ENCODE data around the gene ACSS3.
"Not testable (repeated sequence)": the region's sequence is repeated elsewhere in the genome, so short reads cannot be mapped to it uniquely, and the experiment has no call there.

The ACSS3 gene

DNA sequence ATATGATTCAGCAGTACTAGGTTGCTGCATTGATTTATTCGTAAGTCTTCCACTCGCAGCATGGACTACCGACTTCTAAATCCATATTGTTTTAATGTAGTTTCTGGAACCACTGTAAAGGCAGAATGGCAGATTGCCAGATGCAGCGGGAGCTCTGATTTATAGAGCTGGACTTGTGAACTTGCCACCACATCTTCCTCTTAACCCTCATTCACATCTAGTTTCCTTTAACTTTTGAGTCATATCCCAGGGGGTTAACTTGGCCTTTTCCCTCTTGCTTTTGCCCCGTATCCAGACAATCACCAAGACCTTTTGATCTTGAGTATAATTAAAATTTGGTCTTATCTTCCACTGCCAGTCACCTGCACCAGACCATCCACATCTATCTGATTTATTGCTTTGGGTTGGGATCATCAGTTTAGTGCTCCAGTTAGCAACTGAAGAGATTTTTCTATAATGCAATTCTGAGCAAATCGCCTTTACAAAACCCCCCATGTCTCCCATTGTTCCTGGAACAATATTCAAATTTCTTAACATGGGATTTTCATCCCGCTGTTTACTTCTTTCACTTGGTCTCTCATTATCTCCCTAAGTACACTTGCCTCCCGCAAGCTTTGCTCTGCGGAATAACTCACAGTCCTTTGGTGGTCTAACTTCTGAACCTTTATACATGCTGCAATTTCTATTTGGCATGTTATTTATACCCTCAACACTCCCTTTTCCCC, 130.5 kb downstream of the ACSS3 start:
- H3K4me1 ChIP-seq (ENCODE audit: control insufficient read depth, low read depth, low read length) = peaks cover 5% of the 10 kb centered on the region
- no peaks in the 10 kb centered on the region for H3K27me3 ChIP-seq (ENCODE audit: insufficient read depth, low read length, poor library complexity)

DNA sequence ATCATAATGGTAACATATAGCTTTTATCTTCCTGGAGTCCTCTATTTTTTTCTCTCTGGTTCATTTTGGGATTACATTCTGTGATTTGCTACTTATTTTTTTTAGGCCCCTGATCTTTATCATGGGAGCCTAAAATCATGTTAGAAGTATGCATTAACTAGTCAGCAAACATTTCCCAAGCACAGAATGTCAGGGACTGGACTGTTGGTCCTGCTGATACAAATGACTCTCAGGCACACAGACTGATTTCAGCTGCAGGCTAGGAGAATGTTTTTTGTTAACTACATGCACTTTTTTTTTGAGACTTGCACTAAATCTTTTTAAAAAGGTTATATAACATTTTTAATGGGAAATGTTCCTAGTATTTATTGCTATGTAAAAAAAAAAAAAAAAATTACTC, 131.1 kb downstream of the ACSS3 start:
- Histone ChIP-seq H3K9ac (ENCODE audit: low read length) (no peak overlapping the region), H2BK120ac (ENCODE audit: low read depth, low read length) (no peak overlapping the region), H3K79me1 (ENCODE audit: low read length) (no peaks in the 10 kb centered on the region), H3K4me2 (ENCODE audit: low read length) (no peak overlapping the region), H3K56ac (ENCODE audit: low read length) (no peak overlapping the region), H4K5ac (ENCODE audit: low read length) (no peak overlapping the region), H3K4ac (ENCODE audit: low read depth, low read length) (no peak overlapping the region), H3K79me2 (ENCODE audit: control insufficient read depth, insufficient read depth, low read length) (no peaks in the 10 kb centered on the region), H3K27ac (ENCODE audit: low read depth, low read length) (no peak overlapping the region), H2BK5ac (ENCODE audit: low read length) (no peak overlapping the region), H3K18ac (ENCODE audit: low read length) (no peak overlapping the region), H2BK15ac (replicated peaks; ENCODE audit: low read depth) (no peak overlapping the region), H3K36me3 (ENCODE audit: control insufficient read depth, insufficient read depth, low read length) (no peaks in the 10 kb centered on the region), H4K8ac (ENCODE audit: low read depth, low read length) (no peak overlapping the region), H3K27me3 (ENCODE audit: insufficient read depth, low read length, poor library complexity) (no peaks in the 10 kb centered on the region), H3K4me3 (ENCODE audit: low read length) (no peak overlapping the region), H3K23ac (ENCODE audit: low read length) (no peak overlapping the region), H2AK5ac (ENCODE audit: low read length) (no peak overlapping the region), H3K4me1 (ENCODE audit: control insufficient read depth, low read depth, low read length) (peaks cover 5% of the 10 kb centered on the region)
- DNase-seq = no peak

More for the DNA sequence above, 130.5 kb downstream of the ACSS3 start:
- Histone ChIP-seq H3K4ac (ENCODE audit: low read depth, low read length) (peak overlapping the region; percentile 31), H3K36me3 (ENCODE audit: control insufficient read depth, insufficient read depth, low read length) (no peaks in the 10 kb centered on the region), H3K23ac (ENCODE audit: low read length) (no peak overlapping the region), H3K4me3 (ENCODE audit: low read length) (no peak overlapping the region), H3K18ac (ENCODE audit: low read length) (no peak overlapping the region), H3K9ac (ENCODE audit: low read length) (no peak overlapping the region), H2BK15ac (replicated peaks; ENCODE audit: low read depth) (no peak overlapping the region), H3K79me2 (ENCODE audit: control insufficient read depth, insufficient read depth, low read length) (no peaks in the 10 kb centered on the region), H2BK5ac (ENCODE audit: low read length) (no peak overlapping the region), H3K4me2 (ENCODE audit: low read length) (no peak overlapping the region), H3K56ac (ENCODE audit: low read length) (no peak overlapping the region), H2AK5ac (ENCODE audit: low read length) (no peak overlapping the region), H4K5ac (ENCODE audit: low read length) (no peak overlapping the region), H4K8ac (ENCODE audit: low read depth, low read length) (no peak overlapping the region), H3K79me1 (ENCODE audit: low read length) (no peaks in the 10 kb centered on the region), H2BK120ac (ENCODE audit: low read depth, low read length) (no peak overlapping the region), H3K27ac (ENCODE audit: low read depth, low read length) (no peak overlapping the region)
- no CpG with 5 or more reads among the region's 9 CpGs for WGBS (ENCODE audit: extremely low coverage, insufficient coverage, low lambda C conversion rate)
- no peak for DNase-seq

DNA sequence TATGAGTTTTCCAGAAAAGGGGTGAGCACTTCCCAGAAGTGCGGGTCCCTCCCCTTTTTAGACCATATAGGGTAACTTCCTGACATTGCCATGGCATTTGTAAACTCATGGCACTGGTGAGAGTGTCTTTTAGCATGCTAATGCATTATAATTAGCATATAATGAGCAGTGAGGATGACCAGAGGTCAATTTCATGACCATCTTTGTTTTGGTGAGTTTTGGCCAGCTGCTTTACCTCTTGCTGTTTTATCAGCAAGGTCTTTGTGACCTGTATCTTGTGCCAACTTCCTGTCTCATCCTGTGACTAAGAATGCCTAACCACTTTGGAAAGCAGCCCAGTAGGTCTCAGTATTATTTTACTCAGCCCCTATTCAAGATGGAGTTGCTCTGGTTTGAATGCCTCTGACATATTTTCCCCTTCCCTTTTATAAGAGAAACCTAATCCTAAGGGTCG, 131.9 kb downstream of the ACSS3 start:
- not testable (repeated sequence) for H3K23ac ChIP-seq (ENCODE audit: low read length); H3K18ac ChIP-seq (ENCODE audit: low read length); H3K4ac ChIP-seq (ENCODE audit: low read depth, low read length); H3K4me3 ChIP-seq (ENCODE audit: low read length); H3K36me3 ChIP-seq (ENCODE audit: control insufficient read depth, insufficient read depth, low read length); H2BK15ac ChIP-seq (replicated peaks; ENCODE audit: low read depth); H2AK5ac ChIP-seq (ENCODE audit: low read length); H3K56ac ChIP-seq (ENCODE audit: low read length); H3K27me3 ChIP-seq (ENCODE audit: insufficient read depth, low read length, poor library complexity); H3K79me2 ChIP-seq (ENCODE audit: control insufficient read depth, insufficient read depth, low read length); H3K4me1 ChIP-seq (ENCODE audit: control insufficient read depth, low read depth, low read length); H3K9ac ChIP-seq (ENCODE audit: low read length); H4K8ac ChIP-seq (ENCODE audit: low read depth, low read length); H4K5ac ChIP-seq (ENCODE audit: low read length); H3K27ac ChIP-seq (ENCODE audit: low read depth, low read length); H2BK5ac ChIP-seq (ENCODE audit: low read length); H3K79me1 ChIP-seq (ENCODE audit: low read length); H2BK120ac ChIP-seq (ENCODE audit: low read depth, low read length); H3K4me2 ChIP-seq (ENCODE audit: low read length)
- DNase-seq = peak; percentile 72
- no CpG with 5 or more reads among the region's 2 CpGs for WGBS (ENCODE audit: extremely low coverage, insufficient coverage, low lambda C conversion rate)

DNA sequence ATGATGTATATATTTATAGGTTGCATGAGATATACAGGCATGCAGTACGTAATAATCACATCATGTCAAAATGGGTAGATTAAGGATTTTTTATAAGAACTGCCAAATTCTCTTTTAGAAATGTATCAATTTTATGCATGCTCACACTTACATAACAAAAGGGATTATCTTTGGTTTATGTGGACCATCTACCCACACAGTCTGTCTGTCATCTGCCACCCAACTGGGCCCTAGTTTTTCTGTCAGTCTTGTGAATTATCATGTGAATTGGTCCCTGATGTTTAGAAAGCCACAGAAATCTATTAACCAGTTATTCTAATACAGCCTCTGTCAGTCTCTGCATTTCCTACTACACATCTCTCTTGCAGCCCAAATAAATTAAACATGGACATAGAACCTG, 133.4 kb downstream of the ACSS3 start:
- Histone ChIP-seq H2AK5ac (ENCODE audit: low read length) (no peak overlapping the region), H3K4ac (ENCODE audit: low read depth, low read length) (no peak overlapping the region), H4K8ac (ENCODE audit: low read depth, low read length) (no peak overlapping the region), H2BK15ac (replicated peaks; ENCODE audit: low read depth) (no peak overlapping the region), H3K4me2 (ENCODE audit: low read length) (no peak overlapping the region), H2BK120ac (ENCODE audit: low read depth, low read length) (no peak overlapping the region), H3K4me1 (ENCODE audit: control insufficient read depth, low read depth, low read length) (peaks cover 5% of the 10 kb centered on the region), H3K23ac (ENCODE audit: low read length) (no peak overlapping the region), H3K27ac (ENCODE audit: low read depth, low read length) (no peak overlapping the region), H3K79me1 (ENCODE audit: low read length) (no peaks in the 10 kb centered on the region), H3K4me3 (ENCODE audit: low read length) (no peak overlapping the region), H3K9ac (ENCODE audit: low read length) (no peak overlapping the region), H3K18ac (ENCODE audit: low read length) (no peak overlapping the region), H3K56ac (ENCODE audit: low read length) (no peak overlapping the region), H3K79me2 (ENCODE audit: control insufficient read depth, insufficient read depth, low read length) (no peaks in the 10 kb centered on the region), H2BK5ac (ENCODE audit: low read length) (no peak overlapping the region), H3K36me3 (ENCODE audit: control insufficient read depth, insufficient read depth, low read length) (no peaks in the 10 kb centered on the region), H3K27me3 (ENCODE audit: insufficient read depth, low read length, poor library complexity) (no peaks in the 10 kb centered on the region), H4K5ac (ENCODE audit: low read length) (no peak overlapping the region)
- no peak for DNase-seq
- WGBS (ENCODE audit: extremely low coverage, insufficient coverage, low lambda C conversion rate) = no CpG with 5 or more reads among the region's 1 CpG

DNA sequence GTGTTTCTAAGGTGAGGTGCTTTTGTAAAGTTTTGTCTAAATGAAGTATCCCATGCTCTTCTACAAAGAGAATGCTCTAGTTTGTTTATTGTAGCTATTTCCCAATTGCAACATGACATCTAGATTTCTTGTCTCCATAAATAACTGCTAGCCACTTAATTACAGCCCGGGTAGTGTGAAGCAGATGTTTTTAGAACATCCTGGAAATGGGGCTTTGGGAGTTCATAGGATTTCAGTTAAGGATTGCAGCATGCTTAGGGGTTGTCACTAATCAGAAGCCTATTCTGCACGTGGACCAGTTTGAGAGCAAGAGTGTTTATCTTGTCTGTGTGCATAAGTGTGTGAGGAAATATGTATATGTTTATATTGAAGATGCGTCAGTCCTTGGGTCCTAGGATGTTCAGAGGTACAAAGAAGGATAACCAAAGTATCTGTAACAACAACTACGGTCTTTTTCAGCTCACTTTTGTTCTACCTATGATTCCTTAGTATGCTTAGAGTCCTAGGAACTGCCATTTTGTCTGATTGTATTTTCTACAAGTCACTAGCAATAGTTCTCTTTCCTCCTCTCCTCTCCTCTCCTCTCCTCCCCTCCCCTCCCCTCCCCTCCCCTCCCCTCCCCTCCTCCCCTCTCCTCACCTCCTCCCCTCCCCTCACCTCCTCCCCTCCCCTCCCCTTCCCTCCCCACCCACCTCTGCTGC, 135.3 kb downstream of the ACSS3 start:
- Histone ChIP-seq H3K36me3 (ENCODE audit: control insufficient read depth, insufficient read depth, low read length) (no peaks in the 10 kb centered on the region), H2BK5ac (ENCODE audit: low read length) (no peak overlapping the region), H2BK120ac (ENCODE audit: low read depth, low read length) (no peak overlapping the region), H3K4me2 (ENCODE audit: low read length) (no peak overlapping the region), H4K8ac (ENCODE audit: low read depth, low read length) (no peak overlapping the region), H2BK15ac (replicated peaks; ENCODE audit: low read depth) (no peak overlapping the region), H3K79me1 (ENCODE audit: low read length) (no peaks in the 10 kb centered on the region), H3K23ac (ENCODE audit: low read length) (no peak overlapping the region), H3K4me3 (ENCODE audit: low read length) (no peak overlapping the region), H4K5ac (ENCODE audit: low read length) (no peak overlapping the region), H3K27ac (ENCODE audit: low read depth, low read length) (no peak overlapping the region), H3K4me1 (ENCODE audit: control insufficient read depth, low read depth, low read length) (peaks cover 4% of the 10 kb centered on the region), H3K56ac (ENCODE audit: low read length) (no peak overlapping the region), H3K4ac (ENCODE audit: low read depth, low read length) (no peak overlapping the region), H3K18ac (ENCODE audit: low read length) (no peak overlapping the region), H2AK5ac (ENCODE audit: low read length) (no peak overlapping the region), H3K79me2 (ENCODE audit: control insufficient read depth, insufficient read depth, low read length) (no peaks in the 10 kb centered on the region), H3K9ac (ENCODE audit: low read length) (no peak overlapping the region), H3K27me3 (ENCODE audit: insufficient read depth, low read length, poor library complexity) (no peaks in the 10 kb centered on the region)
- DNase-seq = no peak
- no CpG with 5 or more reads among the region's 4 CpGs for WGBS (ENCODE audit: extremely low coverage, insufficient coverage, low lambda C conversion rate)

Measured in mesendoderm (in vitro differentiated cells).